Hypothalamus (tissue), 51 donors: ENCODE data around the gene AGMO.

Experiments
- DNase-seq, 51 donors: peaks; one replicate each; lab custom pipeline; 2025; lab: John Stamatoyannopoulos, UW

The AGMO gene

DNA sequence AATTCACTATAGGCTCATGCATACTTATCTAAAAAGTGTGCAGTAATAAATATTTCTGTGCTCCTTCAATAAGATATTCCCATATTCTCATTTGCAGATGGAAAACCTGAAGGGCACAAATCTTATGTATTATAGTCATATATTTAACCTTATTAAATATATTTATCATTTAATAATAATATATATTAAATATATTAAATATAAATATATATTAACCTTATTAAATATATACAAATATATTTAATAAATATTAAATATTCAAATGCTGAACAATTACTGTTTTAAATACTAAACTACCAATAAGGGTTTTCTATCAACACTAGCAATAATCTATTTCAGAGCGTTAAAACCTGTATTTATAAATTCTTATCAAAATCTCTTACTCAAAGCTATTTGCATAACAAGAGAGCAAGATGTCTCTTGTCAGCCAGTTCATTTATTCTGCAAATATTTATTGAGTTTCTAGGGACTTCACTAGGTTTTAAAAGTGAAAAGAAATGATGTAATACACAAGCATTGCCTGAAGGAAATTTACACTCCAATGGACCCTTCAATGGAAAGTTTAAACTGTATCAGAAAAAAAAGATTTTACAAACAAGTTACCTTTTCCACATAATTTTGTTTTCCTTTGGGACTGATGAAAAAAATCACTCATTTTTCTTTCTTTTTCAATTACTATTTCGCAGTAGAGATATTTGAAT, 159.2 kb downstream of the AGMO start:
- no peak for DNase-seq

- DNase-seq: no peak
Measured at GRCh38 chr7:15400440-15400839, 161.4 kb downstream of the AGMO start.

- no peak for DNase-seq
Measured at GRCh38 chr7:15399441-15399840, 162.4 kb downstream of the AGMO start.

- no peak for DNase-seq
Measured at GRCh38 chr7:15397922-15398760, 163.7 kb downstream of the AGMO start.

DNA sequence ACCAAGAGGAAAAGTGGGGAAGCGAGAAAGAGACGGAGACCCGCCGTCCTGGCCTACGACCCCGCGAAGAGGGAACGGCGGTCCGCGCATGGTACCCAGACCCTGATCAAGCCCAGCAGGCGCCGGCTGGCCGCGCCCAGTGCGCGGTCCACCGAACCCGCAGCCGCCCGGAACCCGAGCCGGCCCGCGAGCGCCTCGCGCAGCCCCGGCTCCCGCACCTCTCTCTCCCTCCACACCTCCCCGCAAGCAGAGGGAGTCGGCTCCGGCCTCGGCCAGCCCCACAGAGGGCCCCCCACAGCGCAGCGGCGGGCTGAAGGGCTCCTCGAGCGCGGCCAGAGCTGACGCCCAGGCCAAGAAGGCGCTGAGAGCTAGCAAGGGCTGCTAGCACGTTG, 164.7 kb downstream of the AGMO start:
- no peak for DNase-seq

DNA sequence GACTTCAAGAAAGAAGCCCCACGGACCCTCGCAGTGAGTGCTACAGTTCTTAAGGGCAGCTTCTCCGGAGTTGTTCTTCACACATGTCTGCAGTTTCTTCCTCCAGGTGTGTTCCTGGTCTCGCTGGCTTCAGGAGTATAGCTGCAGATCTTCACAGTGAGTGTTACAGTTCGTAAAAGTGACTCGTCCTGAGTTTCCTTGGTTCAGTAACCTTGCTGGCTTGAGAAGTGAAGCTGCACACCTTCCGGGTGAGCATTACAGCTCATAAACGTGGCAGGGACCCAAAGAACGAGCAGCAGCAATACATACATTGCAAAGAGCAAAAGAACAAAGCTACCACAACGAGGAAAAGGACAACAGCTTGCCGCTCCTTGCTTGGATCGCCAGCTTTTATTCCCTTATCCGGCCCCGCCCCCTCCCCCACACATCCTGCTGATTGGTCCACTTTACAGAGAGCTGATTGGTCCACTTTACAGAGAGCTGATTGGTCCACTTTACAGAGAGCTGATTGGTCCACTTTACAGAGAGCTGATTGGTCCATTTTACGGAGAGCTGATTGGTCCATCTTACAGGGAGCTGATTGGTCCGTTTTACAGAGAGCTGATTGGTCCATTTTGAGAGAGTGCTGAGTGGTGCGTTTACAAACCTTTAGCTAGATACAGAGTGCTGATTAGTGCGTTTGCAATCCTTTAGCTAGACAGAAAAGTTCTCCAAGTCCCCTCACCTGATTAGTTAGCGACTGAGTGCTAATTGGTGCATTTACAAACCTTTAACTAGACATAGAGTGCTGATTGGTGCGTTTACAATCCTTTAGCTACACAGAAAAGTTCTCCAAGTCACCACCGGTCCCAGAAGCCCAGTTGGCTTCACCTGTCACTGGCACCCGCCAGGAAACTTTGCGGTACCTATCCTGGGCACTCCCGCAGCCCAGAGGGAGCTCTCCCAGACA, 165.3 kb downstream of the AGMO start:
- DNase-seq: no peak

- no peak for DNase-seq
Measured at GRCh38 chr7:15389073-15389472, 172.7 kb downstream of the AGMO start.

DNA sequence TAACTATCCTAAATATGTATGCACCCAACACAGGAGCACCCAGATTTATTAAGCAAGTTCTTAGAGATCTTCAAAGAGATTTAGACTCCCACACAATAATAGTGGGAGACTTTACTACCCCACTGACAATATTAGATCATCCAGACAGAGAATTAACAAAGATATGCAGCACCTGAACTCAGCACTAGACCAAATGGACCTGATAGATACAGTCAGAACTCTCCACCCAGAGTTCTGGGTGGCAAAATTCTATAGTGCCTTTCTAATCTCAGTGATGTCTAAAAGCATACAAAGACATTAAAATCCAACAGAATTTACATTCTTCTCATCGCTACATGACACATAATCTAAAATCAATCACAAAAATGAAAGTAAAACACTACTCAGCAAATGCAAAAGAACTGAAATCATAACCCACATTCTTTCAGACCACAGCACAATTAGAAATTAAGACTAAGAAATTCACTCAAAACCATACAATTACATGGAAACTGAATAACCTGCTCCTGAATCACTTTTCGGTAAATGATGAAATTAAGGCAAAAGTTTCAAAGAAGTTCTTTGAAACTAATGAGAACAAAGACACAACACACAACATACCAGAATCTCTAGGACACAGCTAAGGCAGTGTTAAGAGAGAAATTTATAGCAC, 183.2 kb downstream of the AGMO start:
- DNase-seq: no peak

DNA sequence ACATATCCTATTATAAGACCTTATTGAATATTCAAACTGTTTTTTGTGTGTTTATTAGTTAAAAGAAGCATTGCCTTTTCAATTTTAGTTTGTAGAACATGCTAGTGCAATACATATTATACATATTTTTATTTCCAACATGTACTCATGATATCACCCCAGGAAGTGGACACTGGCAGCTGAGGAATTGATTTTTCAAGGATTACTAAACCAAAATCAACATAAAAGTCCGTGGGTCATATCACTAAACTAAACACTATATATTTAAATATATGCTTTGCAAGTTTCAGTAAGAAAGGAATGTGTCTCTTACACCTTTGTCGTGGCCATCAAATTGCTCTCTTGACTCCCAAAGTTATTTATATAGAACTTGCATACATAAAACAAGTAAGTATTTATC, 185.2 kb downstream of the AGMO start:
- no peak for DNase-seq

- peak in 1 of 51 donors; percentile 50 for DNase-seq
Measured at GRCh38 chr7:15370441-15370840, 191.4 kb downstream of the AGMO start.

DNA sequence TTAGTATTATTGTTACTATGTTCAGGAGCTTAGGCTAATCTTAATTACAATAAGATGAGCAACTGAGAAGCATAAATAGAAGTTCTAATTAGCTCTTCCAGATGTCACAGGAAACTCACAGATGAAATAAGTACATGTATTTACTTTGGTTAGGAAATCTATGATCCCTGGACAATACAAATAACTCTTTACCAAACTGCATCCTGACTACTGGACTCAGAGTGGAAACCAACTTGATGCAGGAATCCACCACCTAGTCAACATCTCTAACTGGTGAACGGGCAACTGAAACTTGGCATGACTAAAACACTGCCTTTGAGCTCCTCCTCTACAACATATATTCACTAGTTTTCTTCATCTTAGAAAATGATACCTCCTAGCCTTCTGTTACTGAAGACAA, 193.2 kb downstream of the AGMO start:
- no peak for DNase-seq

DNA sequence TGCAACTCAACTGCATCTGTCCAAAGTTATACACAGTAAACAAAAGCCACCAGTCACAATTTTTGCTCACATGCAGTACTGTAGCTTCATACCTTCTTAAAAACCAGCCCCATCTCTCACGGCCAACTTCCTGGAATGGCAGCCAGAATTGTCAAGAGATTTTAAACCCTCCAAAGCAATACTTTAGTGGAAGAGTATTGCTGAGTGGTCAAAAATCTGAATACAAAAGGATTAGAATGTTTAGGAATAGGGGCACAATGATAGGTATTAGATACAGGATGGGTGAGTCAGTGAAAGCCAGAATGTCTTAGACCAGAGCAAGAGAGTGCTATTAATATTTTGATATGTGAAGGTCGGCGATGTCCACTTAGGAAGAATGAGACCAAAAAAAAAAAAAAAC, 193.9 kb downstream of the AGMO start:
- no peak for DNase-seq

- no peak for DNase-seq
Measured at GRCh38 chr7:15358112-15358511, 203.7 kb downstream of the AGMO start.

DNA sequence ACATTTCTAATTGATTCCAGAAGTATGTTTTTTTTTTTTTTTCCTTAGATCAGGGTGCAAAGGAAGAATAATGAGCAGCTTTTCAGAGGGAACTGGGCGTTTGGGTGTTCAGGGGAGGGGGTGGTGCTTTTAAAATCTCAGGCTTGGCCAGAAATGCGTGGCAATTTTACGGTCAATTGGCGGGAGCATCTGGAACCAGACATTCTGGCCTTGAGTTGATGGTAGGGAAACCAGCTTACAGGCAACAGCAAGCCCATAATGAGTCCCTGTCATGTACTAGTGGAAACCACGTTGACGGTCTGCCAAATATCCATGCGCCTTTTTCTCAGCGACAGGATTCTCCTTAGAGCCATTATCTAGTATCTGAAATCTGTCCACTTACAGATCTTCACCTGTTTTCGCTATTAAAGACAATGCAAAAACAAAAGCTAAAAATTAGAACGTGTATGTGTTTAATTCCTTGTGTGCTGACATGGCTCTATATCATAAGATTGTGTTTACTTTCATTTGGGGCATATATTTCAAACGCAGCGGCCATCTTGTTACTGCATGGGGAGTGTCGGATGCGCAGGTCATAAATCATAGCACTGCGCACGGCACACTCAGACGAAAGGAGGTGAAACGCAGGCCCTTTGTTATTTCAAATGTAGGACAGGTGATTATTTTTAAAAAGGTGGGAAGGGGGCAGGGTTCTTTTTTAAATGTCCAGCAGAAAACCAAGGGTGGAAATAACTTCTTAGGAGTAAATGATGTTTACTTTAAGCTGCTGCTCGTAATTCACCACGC, 209.2 kb downstream of the AGMO start:
- no peak for DNase-seq

GRCh38 chr7:15345216-15345615, 216.6 kb downstream of the AGMO start:
- DNase-seq: no peak

DNA sequence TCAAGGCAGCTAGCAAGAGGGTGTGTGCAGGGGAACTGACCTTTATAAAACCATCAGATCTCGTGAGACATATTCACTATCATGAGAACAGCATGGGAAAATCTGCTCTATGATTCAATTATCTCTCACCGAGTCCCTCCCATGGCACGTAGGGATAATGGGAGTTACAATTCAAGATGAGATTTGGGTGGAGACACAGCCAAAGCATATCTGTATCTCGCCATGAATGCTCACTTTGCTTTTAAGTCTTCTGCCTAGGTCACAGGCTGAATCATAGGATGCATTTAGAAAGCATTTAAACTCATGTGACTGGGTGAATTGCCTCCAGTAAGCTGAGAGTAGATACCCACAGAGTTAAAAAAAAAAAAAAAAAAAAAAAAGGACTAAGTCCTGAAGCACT, 220.0 kb downstream of the AGMO start:
- no peak for DNase-seq

DNA sequence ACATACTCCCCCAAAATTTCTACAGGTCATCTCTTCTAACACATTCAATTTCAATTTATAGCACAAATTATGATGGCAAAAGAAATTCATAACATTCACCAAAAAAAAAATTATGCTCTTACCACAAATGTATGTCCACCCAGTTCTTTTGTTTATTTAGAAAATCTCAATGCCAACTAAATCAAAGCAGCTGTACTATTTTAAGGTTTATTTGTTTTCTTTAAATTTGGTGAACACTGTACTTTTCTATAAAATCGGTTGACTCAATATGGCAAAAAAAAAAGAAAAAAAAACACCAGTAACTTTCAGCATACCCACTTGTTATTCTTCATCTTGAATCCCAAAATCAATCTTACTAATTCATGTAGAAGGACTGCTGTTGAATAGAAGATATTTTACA, 225.7 kb downstream of the AGMO start:
- DNase-seq: no peak

- no peak for DNase-seq
Measured at GRCh38 chr7:15335390-15335789, 226.4 kb downstream of the AGMO start.

DNA sequence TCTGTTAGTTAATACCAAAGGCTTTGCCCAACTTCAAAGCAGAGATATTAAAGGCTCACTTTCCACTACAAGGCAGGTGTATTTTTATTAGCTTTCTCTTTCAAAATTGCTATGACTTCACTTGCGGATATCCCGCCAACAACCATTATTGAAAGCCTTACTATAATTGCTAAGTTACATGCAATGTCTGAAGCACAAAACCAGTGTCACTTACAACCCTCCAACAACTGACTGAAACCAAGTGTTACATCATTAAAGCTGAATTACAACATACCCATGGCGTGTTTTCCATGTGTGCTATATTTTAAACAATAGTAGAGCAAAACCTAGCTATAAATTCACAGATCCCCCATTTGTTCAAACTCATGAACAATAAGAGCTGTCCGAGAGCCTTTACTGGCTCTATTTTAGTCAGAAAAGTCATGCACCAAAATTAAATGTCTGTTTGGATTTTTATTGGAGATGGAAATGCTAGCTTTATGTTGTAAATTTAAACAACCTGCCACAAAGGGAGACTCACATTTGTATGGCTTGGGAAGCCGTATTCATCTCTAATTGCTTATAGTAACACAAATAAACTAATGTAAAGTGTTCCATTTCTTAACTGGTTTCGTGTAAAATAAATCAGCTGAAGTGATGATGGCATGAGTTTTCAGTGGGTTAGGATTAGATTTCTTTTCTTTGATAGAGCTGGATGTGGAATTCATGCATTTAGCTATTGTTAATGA, 227.1 kb downstream of the AGMO start:
- no peak for DNase-seq
